OCI-LY7 (cell line): ENCODE measurements around the gene ZNF529. TPM values are rescaled to one million over a fixed set of nuclear protein-coding genes. Genes with fewer than 3 reads are reported as not detected.

Experiments
- BruUV-seq: library from RNA; stranded (reverse); fragments of 400-500 nt; replicated peaks from 2 replicates; lab custom pipeline; 2021; lab: Mats Ljungman, UMichigan
- CTCF ChIA-PET: fragments of 300-600 bp; sonication (Branson Sonifier 250); formaldehyde crosslinking; loops from one replicate; lab custom pipeline; 2022; ENCODE audit warnings: antibody characterized with exemption; ENCODE audit not compliant: unreplicated experiment; lab: Charles Lee
- POLR2A ChIA-PET: fragments of 300-600 bp; sonication (Branson Sonifier 250); formaldehyde crosslinking; loops from one replicate; lab custom pipeline; 2022; ENCODE audit warnings: antibody characterized with exemption; lab: Charles Lee
- DNase-seq: peaks from one replicate; pipeline ENCODE4 v3.0.0-alpha.2; 2015; ENCODE audit warnings: low spot score
- H2AFZ ChIP-seq: fragments of 200-600 bp; sonication (generic), shearing (Covaris generic); 2 replicates; pipeline ENCODE4 v1.6.1; 2014; ENCODE audit warnings: mild to moderate bottlenecking, antibody characterized with exemption, low read length, moderate library complexity
- H3K27ac ChIP-seq: fragments of 200-600 bp; sonication (generic); 2 replicates; pipeline ENCODE4 v1.5.1; 2014; ENCODE audit warnings: mixed run types, low read depth, mild to moderate bottlenecking, moderate library complexity, low read length, inconsistent platforms; ENCODE audit not compliant: poor library complexity, severe bottlenecking
- H3K36me3 ChIP-seq: fragments of 200-600 bp; sonication (generic); 2 replicates; pipeline ENCODE4 v1.6.1; 2014; ENCODE audit warnings: mild to moderate bottlenecking, antibody characterized with exemption, low read length, moderate library complexity, mixed read lengths; ENCODE audit not compliant: insufficient read depth
- H3K4me1 ChIP-seq: fragments of 200-600 bp; sonication (generic); 2 replicates; pipeline ENCODE4 v1.5.1; 2014; ENCODE audit warnings: mild to moderate bottlenecking, low read length; ENCODE audit not compliant: insufficient read depth, poor library complexity, severe bottlenecking
- H3K4me2 ChIP-seq: fragments of 200-600 bp; sonication (generic); 2 replicates; pipeline ENCODE4 v1.6.1; 2014; ENCODE audit warnings: mild to moderate bottlenecking, low read length
- H3K4me3 ChIP-seq: fragments of 200-600 bp; sonication (generic); 2 replicates; pipeline ENCODE4 v1.5.1; 2014; ENCODE audit warnings: mild to moderate bottlenecking, low read depth, low read length; ENCODE audit not compliant: poor library complexity, severe bottlenecking
- H3K79me2 ChIP-seq: fragments of 200-600 bp; sonication (generic); 2 replicates; pipeline ENCODE4 v1.6.1; 2016; ENCODE audit warnings: low read depth, mild to moderate bottlenecking, low read length, moderate library complexity, mixed read lengths; ENCODE audit not compliant: insufficient read depth
- H3K9me2 ChIP-seq: fragments of 200-600 bp; sonication (generic); 2 replicates; pipeline ENCODE4 v1.6.1; 2016; ENCODE audit warnings: mild to moderate bottlenecking, low read length, mixed read lengths; ENCODE audit not compliant: insufficient read depth
- H3K9me3 ChIP-seq: fragments of 200-600 bp; sonication (generic); 2 replicates; pipeline ENCODE4 v1.6.1; 2014; ENCODE audit warnings: mild to moderate bottlenecking, mixed run types, low read length, mixed read lengths
- H4K20me1 ChIP-seq: fragments of 200-600 bp; sonication (generic); 2 replicates; pipeline ENCODE4 v1.6.1; 2014; ENCODE audit warnings: mild to moderate bottlenecking, antibody characterized with exemption, low read length, moderate library complexity, mixed read lengths; ENCODE audit not compliant: insufficient read depth
- EZH2phosphoT487 ChIP-seq: fragments of 200-600 bp; sonication (generic); IDR thresholded peaks from 2 replicates; pipeline ENCODE4 v1.6.1; 2018; ENCODE audit warnings: low read depth, borderline replicate concordance, mild to moderate bottlenecking, mixed run types, antibody characterized with exemption, low read length, moderate library complexity, mixed read lengths
- intact Hi-C: fragments of 100-400 bp; cut with micrococcal nuclease; formaldehyde crosslinking; loops from one replicate; pipeline ENCODE4 v1.10.0; 2022; ENCODE audit not compliant: unreplicated experiment
- total RNA-seq, 2 experiments: library from RNA; depleted of rRNA in 1 of 2; stranded (reverse); fragments of >200 nt in 1 of 2; shearing (Covaris generic) in 1 of 2; gene quantifications; 2 replicates each; pipeline ENCODE4 v1.2.3, GENCODE V29; 2014 to 2022
- TF ChIP-seq, protein P1 (sequence below): fragments of 200-600 bp; sonication (generic); conservative IDR thresholded peaks from 2 replicates; pipeline ENCODE4 v1.5.1; 2014; ENCODE audit warnings: mild to moderate bottlenecking, antibody characterized with exemption, low read length, moderate library complexity, mixed read lengths

The ZNF529 gene
- total RNA-seq, 2 experiments from 2014 or later: 11.6 to 13.4 TPM

DNA sequence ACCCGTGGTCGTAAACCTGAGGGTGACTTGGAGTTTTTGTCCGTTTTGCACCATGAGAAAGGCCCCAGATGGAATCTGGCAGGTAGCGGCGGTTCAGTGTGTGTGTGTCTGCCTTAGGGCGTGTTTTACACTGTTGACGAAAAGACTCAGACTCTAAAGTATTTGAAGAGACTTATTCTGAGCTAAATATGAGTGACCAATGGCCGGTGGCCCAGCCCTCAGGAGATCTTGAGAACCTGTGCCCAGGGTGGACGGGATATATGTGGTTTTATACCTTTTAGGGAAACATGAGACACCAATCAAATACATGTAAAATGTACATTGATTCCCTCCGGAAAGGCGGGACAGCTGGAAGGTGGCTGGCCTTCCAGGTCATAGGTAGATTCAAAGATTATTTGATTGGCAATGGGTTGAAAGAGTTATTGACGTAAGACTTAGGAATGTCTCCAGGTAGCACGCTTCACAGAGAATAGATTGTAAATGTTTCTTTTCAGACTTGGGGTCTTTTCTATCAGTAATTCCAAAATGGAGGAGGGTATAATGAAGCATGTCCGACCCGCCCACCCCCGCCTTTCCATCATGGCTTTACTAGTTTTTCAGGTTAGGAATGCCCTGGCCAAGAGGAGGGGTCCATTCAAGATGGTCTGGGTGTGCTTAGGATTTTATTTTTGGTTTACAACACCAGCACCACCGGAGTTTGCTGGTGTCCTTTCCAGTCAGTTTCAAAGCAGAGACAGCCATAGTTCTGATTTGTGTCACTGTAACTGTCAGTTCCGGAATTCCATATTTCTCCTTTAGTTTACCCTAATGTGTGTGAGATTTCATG lies 1.0 kb upstream of the ZNF529 start:
- intact Hi-C loops: loop anchor here (2.0 to 5.0 kb wide), 5 partner anchors 45 to 893 kb away; partner anchors contain the start of genes ZNF260, ZNF420, ZNF567 and ZNF569
- peak overlapping the region; percentile 35 for H3K27ac ChIP-seq
- no TSS peak for BruUV-seq
- ChIA-PET POLR2A (interaction anchor here (1.1 kb wide), 1 partner anchor 12 kb away, joined by 3 read pairs; no protein-coding TSS in a partner anchor), CTCF (no interaction called here)
- TF ChIP-seq, protein P1, sequence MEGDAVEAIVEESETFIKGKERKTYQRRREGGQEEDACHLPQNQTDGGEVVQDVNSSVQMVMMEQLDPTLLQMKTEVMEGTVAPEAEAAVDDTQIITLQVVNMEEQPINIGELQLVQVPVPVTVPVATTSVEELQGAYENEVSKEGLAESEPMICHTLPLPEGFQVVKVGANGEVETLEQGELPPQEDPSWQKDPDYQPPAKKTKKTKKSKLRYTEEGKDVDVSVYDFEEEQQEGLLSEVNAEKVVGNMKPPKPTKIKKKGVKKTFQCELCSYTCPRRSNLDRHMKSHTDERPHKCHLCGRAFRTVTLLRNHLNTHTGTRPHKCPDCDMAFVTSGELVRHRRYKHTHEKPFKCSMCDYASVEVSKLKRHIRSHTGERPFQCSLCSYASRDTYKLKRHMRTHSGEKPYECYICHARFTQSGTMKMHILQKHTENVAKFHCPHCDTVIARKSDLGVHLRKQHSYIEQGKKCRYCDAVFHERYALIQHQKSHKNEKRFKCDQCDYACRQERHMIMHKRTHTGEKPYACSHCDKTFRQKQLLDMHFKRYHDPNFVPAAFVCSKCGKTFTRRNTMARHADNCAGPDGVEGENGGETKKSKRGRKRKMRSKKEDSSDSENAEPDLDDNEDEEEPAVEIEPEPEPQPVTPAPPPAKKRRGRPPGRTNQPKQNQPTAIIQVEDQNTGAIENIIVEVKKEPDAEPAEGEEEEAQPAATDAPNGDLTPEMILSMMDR: no peak
- no peak for TF ChIP-seq EZH2phosphoT487
- peaks cover 19% of the 10 kb centered on the region for H3K4me1 ChIP-seq
- H3K4me3 ChIP-seq: peak overlapping the region; percentile 91
- peaks cover 30% of the 10 kb centered on the region; the same call in 1 of the 2 replicates for H3K79me2 ChIP-seq
- no peaks in the 10 kb centered on the region for H4K20me1 ChIP-seq
- peaks cover 70% of the 10 kb centered on the region for H3K36me3 ChIP-seq
- peak overlapping the region; percentile 71 for H3K4me2 ChIP-seq
- peak overlapping the region; percentile 65 for H2AFZ ChIP-seq
- no peak for DNase-seq
- H3K9me2 ChIP-seq: no peaks in the 10 kb centered on the region
- peaks cover 28% of the 10 kb centered on the region; the same call in 1 of the 2 replicates for H3K9me3 ChIP-seq

DNA sequence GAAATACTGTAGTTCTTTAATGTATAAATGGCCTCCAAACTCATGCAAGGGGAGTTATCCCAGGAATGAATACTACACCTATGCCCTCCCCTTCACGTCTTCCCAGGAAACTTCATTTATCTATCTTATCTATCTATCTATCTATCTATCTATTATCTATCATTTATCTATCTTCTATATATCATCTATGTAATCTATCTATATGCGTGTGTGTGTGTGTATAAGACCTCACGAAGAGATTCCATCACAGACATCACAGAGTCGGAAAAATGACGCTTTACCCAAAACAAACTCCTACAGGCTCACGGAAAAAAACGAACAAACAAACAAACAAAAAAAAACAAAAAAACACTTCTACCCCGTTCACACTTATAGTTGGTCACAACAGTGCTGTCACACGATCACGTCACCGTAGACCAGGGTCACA lies 486 bp downstream of the ZNF529 start:
- Histone ChIP-seq H2AFZ (peak overlapping the region; percentile 65), H3K4me1 (peaks cover 19% of the 10 kb centered on the region), H3K36me3 (peaks cover 70% of the 10 kb centered on the region), H3K9me3 (peaks cover 32% of the 10 kb centered on the region; the same call in 1 of the 2 replicates), H3K9me2 (no peaks in the 10 kb centered on the region), H3K27ac (peak overlapping the region; percentile 35), H4K20me1 (no peaks in the 10 kb centered on the region), H3K4me3 (peak overlapping the region; percentile 91), H3K4me2 (peak overlapping the region; percentile 71), H3K79me2 (peaks cover 30% of the 10 kb centered on the region; the same call in 1 of the 2 replicates)
- no peak for DNase-seq
- TSS peak; percentile 85 for BruUV-seq
- TF ChIP-seq, protein P1: no peak
- TF ChIP-seq EZH2phosphoT487: no peak
- intact Hi-C loops: loop anchor here (2.0 to 5.0 kb wide), 5 partner anchors 44 to 895 kb away; partner anchors contain the start of genes ZNF260, ZNF420, ZNF567 and ZNF569
- POLR2A ChIA-PET: interaction anchor here (0.7 to 1.1 kb wide), 3 partner anchors 20 to 384 kb away, joined by 3 to 4 read pairs (median 3); partner anchors contain the start of gene ZNF260
- CTCF ChIA-PET: no interaction called here
